HCT116 (cell line): Measurements from ENCODE around the gene DCUN1D2.

Source experiments
- EZH2 ChIP-seq: fragments of 200-600 bp; sonication (generic); IDR thresholded peaks from 2 replicates; pipeline ENCODE4 v1.6.1; 2017; ENCODE audit warnings: antibody characterized with exemption, mixed run types
- POLR2AphosphoS5 ChIP-seq: IDR thresholded peaks from 2 replicates; pipeline ENCODE4 v1.6.1; 2011; ENCODE audit warnings: mild to moderate bottlenecking, low read depth, low read length, moderate library complexity
- TCF7L2 ChIP-seq: IDR thresholded peaks from 2 replicates; pipeline ENCODE4 v1.7.0; 2011; ENCODE audit warnings: borderline replicate concordance, inconsistent platforms; ENCODE audit not compliant: insufficient read depth, insufficient read length; ENCODE audit errors: extremely low read depth
- TF ChIP-seq, protein P1 (sequence below), 3 experiments: fragments of 200-600 bp in 1 of 3; sonication (generic) in 1 of 3; IDR thresholded peaks in 2 of 3; conservative IDR thresholded peaks in 1 of 3; 2 replicates each; pipeline ENCODE4 v1.5.1; 2012 to 2017; ENCODE audit warnings: low read depth in 2 of 3, low read length in 2 of 3, antibody characterized with exemption in 1 of 3, borderline replicate concordance in 1 of 3, control low read depth in 1 of 3, mild to moderate bottlenecking in 1 of 3, mixed read lengths in 1 of 3, mixed run types in 1 of 3, moderate library complexity in 1 of 3; ENCODE audit not compliant: insufficient read depth in 1 of 3
- TF ChIP-seq, protein P2 (sequence below): IDR thresholded peaks from 2 replicates; pipeline ENCODE4 v1.6.1; 2011; ENCODE audit warnings: mild to moderate bottlenecking, low read length, moderate library complexity; ENCODE audit not compliant: insufficient replicate concordance; ENCODE audit errors: extremely low read depth

DNA sequence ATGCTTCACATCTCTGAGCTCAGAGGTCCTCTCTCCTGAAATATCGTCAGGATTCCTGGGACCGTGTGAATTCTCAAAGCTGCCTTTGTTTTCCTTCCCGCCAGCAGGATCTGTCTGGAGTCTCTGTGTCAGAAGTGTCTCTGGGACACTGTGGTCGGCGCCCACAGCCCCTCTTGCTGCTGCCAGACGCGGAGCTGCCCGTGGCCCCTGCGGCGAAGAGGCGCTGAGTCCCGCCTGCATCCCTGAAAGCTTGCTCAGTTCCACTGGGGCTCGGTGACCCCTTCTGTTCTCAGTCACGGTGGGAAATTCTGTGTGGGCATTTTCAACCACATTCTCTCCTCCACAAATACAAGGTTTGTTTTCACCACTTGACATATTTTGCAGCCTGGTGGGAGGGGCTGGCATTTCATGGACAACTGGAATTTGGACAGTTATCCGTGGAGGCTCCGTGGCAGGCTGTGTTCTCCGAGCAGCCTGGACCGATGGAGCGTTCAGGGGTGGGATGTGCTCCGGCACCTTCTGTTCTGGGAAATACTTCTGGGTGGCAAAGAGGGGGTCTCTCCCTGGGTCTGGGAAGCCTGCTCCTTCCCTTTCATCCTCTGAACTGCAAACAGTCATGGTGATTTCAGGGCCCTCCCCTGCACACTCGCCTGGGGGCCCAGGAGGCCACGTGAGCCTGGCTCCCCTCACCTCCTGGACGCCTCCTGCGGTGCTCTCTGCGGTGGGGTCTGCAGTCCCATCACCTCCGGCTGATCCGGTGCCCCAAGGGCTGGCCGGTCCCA, 84.0 kb downstream of the DCUN1D2 start:
- TF ChIP-seq EZH2 (no peak), POLR2AphosphoS5 (no peak), TCF7L2 (no peak)
- TF ChIP-seq, protein P1, sequence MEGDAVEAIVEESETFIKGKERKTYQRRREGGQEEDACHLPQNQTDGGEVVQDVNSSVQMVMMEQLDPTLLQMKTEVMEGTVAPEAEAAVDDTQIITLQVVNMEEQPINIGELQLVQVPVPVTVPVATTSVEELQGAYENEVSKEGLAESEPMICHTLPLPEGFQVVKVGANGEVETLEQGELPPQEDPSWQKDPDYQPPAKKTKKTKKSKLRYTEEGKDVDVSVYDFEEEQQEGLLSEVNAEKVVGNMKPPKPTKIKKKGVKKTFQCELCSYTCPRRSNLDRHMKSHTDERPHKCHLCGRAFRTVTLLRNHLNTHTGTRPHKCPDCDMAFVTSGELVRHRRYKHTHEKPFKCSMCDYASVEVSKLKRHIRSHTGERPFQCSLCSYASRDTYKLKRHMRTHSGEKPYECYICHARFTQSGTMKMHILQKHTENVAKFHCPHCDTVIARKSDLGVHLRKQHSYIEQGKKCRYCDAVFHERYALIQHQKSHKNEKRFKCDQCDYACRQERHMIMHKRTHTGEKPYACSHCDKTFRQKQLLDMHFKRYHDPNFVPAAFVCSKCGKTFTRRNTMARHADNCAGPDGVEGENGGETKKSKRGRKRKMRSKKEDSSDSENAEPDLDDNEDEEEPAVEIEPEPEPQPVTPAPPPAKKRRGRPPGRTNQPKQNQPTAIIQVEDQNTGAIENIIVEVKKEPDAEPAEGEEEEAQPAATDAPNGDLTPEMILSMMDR (IDR thresholded peaks at IDR 0.05 in 2 of 3, conservative IDR thresholded peaks at IDR 0.05 in 1 of 3; ENCODE audit: borderline replicate concordance in 1 of 3, insufficient read depth in 1 of 3, low read depth in 2 of 3, low read length in 2 of 3) = no peak
- TF ChIP-seq, protein P2, sequence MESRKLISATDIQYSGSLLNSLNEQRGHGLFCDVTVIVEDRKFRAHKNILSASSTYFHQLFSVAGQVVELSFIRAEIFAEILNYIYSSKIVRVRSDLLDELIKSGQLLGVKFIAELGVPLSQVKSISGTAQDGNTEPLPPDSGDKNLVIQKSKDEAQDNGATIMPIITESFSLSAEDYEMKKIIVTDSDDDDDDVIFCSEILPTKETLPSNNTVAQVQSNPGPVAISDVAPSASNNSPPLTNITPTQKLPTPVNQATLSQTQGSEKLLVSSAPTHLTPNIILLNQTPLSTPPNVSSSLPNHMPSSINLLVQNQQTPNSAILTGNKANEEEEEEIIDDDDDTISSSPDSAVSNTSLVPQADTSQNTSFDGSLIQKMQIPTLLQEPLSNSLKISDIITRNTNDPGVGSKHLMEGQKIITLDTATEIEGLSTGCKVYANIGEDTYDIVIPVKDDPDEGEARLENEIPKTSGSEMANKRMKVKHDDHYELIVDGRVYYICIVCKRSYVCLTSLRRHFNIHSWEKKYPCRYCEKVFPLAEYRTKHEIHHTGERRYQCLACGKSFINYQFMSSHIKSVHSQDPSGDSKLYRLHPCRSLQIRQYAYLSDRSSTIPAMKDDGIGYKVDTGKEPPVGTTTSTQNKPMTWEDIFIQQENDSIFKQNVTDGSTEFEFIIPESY = no peak
